Small intestine (tissue), 7 donors: ENCODE results near the gene TSHZ2. TPM values are rescaled to one million over a fixed set of nuclear protein-coding genes. Genes with fewer than 3 reads are reported as not detected.
"Not testable (repeated sequence)": the region's sequence is repeated elsewhere in the genome, so short reads cannot be mapped to it uniquely, and the experiment has no call there.

Experiments
- DNase-seq, 2 donors: peaks; one replicate each; pipeline versions ENCODE4 v3.0.0 to v3.0.0-alpha.2; 2013
- FAIRE-seq: peaks from 2 replicates; lab custom pipeline; 2012; peaks lifted over from hg19 to GRCh38; lab: Jason Lieb, UNC
- H3K27ac ChIP-seq, 3 donors: one replicate each; pipeline ENCODE4 v1.5.1; 2013; ENCODE audit warnings: low read length in 2 of 3, mild to moderate bottlenecking in 2 of 3, control low read depth in 1 of 3, inconsistent platforms in 1 of 3, low read depth in 1 of 3, moderate library complexity in 1 of 3
- H3K27me3 ChIP-seq, 3 donors: one replicate each; pipeline ENCODE4 v1.6.1; 2013; ENCODE audit warnings: low read length in 3 of 3, inconsistent platforms in 1 of 3; ENCODE audit not compliant: control insufficient read depth in 3 of 3, insufficient read depth in 3 of 3
- H3K36me3 ChIP-seq, 3 donors: one replicate each; pipeline ENCODE4 v1.6.1; 2013; ENCODE audit warnings: low read length in 3 of 3, inconsistent platforms in 1 of 3, low read depth in 1 of 3, mild to moderate bottlenecking in 1 of 3, moderate library complexity in 1 of 3; ENCODE audit not compliant: control insufficient read depth in 3 of 3, insufficient read depth in 2 of 3
- H3K4me1 ChIP-seq, 3 donors: one replicate each; pipeline ENCODE4 v1.6.1; 2013; ENCODE audit warnings: low read length in 2 of 3, inconsistent platforms in 1 of 3, low read depth in 1 of 3, mild to moderate bottlenecking in 1 of 3, moderate library complexity in 1 of 3; ENCODE audit not compliant: control insufficient read depth in 3 of 3, insufficient read depth in 2 of 3
- H3K4me3 ChIP-seq, 3 donors: one replicate each; pipeline ENCODE4 v1.5.1; 2013; ENCODE audit warnings: low read length in 3 of 3, control low read depth in 1 of 3, inconsistent platforms in 1 of 3, low read depth in 1 of 3, mild to moderate bottlenecking in 1 of 3, moderate library complexity in 1 of 3
- H3K9me3 ChIP-seq, 2 donors: one replicate each; pipeline ENCODE4 v1.6.1; 2013; ENCODE audit warnings: low read depth in 1 of 2, low read length in 1 of 2; ENCODE audit not compliant: control insufficient read depth in 2 of 2, insufficient read depth in 1 of 2
- WGBS, 3 donors: extraction: QIAGEN DNeasy Blood & Tissue Kit; methylation state at CpG; one replicate each; pipeline ENCODE4 v1.1.7; 2013; 5-methylcytosine and 5-hydroxymethylcytosine counted together
- polyA plus RNA-seq, 4 donors: library from polyadenylated mRNA; stranded (reverse) in 3 of 4; unstranded in 1 of 4; fragments of 200-250 nt in 3 of 4; fragments of 120-200 nt in 1 of 4; gene quantifications; one replicate each; pipeline versions ENCODE4 v1.2.1 to v1.2.3, GENCODE V29; 2013
- donor health status: healthy with polysubstance abuse.
- donor health status: control.
- donor health status: control.
- donor health status: Bipolar disorder and iron deficiency.
- donor health status: healthy.

TSHZ2 gene
- polyA plus RNA-seq, 4 donors, result 0.67 to 4.4 (median 2.1) TPM

DNA sequence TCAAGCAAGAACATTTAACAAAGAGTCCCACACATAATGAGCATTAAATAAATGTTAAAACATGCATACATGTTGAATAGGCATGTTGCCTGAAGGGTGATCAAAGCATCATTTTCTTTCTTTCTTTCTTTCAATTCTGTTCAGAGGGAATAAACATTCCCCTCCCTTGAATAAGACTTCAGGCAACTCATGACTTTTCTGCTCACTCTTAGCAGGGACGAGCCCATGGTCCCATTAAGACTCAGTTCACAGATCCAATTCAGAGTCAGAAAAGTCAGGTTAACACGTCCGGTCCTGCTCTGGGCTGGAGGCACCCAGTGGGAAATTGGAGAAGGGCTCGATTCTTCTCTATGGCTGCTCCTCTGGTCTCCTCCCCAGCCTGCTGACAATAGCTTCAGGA is 439.7 kb downstream of the TSHZ2 start:
- Histone ChIP-seq H3K9me3 (no peaks in the 10 kb centered on the region), H3K4me1 (no peaks in the 10 kb centered on the region), H3K36me3 (no peaks in the 10 kb centered on the region), H3K27ac (no peak overlapping the region), H3K27me3 (no peaks in the 10 kb centered on the region), H3K4me3 (no peak overlapping the region)
- WGBS, 3 donors, result 85 to 87% (median 86%) methylated on average over 4 of the region's 4 CpGs
- FAIRE-seq (no peak), DNase-seq (no peak)

DNA sequence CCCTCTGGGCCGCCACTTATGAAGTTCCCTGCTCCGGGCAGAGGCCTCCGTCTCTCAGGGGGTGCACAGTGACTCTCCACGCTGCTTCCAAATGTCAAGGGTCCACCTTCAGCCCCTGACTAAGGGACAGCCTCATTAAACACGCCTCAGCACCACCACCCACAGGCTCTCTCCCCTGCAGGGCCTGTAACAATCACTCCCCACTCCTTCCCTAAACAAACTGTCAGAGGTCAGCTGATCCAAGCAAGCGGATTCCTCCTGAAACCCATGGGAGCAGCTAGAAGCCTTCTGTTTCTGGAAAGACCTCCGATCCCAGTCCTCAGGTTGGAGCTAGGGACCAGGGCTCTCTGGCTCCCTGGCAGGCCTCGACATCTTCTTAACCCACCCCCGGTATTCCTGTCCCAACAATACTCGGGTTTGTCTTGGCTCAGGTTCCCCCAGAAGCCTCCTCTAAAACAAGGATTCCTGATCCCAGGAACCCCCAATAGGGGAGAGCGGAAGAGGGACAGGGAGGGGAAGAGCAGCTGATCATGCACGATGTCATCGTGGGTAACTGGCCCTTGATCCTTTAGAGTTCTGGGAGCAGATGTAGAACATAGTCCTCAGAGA is 440.5 kb downstream of the TSHZ2 start:
- H3K4me3 ChIP-seq, result no peak overlapping the region
- H3K27me3 ChIP-seq, result no peaks in the 10 kb centered on the region
- 68 to 72% (median 70%) methylated on average over 13 of the region's 13 CpGs for WGBS, 3 donors
- no peak for FAIRE-seq
- H3K27ac ChIP-seq, result peak overlapping the region in 1 of 3 donors; percentile 14
- no peaks in the 10 kb centered on the region for H3K4me1 ChIP-seq
- H3K36me3 ChIP-seq, result no peaks in the 10 kb centered on the region
- H3K9me3 ChIP-seq, result no peaks in the 10 kb centered on the region
- peak in 1 of 2 donors; percentile 11 for DNase-seq

DNA sequence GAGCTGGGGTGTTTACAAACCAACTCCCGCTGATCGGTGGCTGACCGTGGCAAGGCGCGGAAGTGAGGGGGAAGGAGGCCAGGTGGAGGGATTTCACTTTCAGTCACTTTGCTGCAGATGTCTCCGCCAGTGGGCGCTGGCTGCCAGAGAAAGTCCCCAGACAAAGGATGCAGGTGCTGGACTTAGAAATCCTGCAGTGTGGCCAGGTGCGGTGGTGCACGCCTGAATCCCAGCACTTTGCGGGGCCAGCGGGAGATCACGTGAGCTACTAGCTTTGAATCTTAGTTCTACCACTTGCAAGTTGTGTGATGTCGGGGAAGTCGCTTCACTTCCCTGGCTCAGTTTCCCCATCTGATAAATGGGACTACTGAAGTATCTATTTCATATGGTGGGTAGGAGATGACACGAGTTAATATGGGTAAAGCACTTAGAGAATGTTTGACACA is 441.1 kb downstream of the TSHZ2 start:
- 16 to 40% (median 29%) methylated on average over 15 of the region's 15 CpGs for WGBS, 3 donors
- FAIRE-seq (no peak), DNase-seq (peak; percentile 62 to 75)
- H3K4me3 ChIP-seq, result no peak overlapping the region
- H3K36me3 ChIP-seq, result no peaks in the 10 kb centered on the region
- H3K4me1 ChIP-seq, result no peaks in the 10 kb centered on the region
- H3K27ac ChIP-seq, result no peak overlapping the region
- H3K9me3 ChIP-seq, result no peaks in the 10 kb centered on the region
- H3K27me3 ChIP-seq, result no peaks in the 10 kb centered on the region

DNA sequence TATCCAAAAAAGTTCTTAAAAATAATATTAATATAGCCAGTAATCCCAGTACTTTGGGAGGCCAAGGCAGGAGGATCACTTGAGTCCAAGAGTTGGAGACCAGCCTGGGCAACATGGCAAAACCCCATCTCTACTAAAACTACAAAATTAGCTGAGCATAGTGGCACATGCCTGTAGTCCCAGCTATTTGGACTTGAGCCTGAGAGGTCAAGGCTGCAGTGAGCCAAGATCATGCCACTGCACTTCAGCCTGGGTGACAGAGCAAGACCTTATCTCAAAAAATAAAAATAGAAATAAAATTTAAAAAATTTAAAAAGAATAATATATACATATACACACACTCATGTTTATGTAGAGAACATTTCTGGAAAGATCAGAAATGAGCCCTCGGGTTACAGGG is 441.7 kb downstream of the TSHZ2 start:
- not testable (repeated sequence) for H3K9me3 ChIP-seq, FAIRE-seq

DNA sequence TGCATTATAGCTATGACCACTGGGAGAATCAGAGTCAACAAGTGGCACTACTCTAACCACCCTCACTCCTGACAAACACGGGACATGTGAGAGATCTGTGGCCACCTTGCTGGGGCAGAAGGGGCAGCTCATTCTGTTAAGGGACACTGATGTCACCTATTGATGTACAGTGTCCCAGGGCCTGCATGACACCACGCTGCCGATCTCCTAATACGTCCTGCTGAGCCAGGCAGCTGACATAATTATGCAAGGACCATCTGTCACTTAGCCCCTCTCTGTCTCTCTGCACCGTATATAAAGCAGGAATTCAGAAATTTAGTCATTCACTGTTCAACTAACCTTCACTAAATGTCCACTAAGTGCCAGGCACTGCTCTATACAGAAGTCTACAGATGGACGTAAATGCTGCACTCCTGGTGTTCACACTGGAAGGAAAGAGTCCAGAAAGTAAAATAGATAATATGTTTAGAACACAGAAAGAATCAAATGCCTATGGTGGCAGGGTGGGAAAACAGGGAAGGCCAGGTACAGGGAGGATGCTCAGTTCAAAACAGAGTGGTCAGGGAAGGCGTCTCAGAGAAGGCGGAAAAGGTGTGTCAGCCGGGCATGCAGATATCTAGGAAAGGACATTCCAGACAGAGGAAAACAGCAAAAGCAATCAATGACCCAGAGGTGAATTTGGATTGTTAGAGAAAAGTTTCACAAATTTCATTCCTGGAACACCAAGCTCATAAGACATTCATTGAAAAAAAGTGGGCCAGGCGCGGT is 447.7 kb downstream of the TSHZ2 start:
- no peak overlapping the region for H3K4me3 ChIP-seq
- H3K27me3 ChIP-seq, result no peaks in the 10 kb centered on the region
- H3K36me3 ChIP-seq, result no peaks in the 10 kb centered on the region
- FAIRE-seq, result no peak
- no peaks in the 10 kb centered on the region for H3K9me3 ChIP-seq
- no peaks in the 10 kb centered on the region for H3K4me1 ChIP-seq
- no peak for DNase-seq
- H3K27ac ChIP-seq, result no peak overlapping the region
- 90 to 93% (median 91%) methylated on average over 11 of the region's 11 CpGs for whole genome bisulfite sequencing, 3 donors

More for the DNA sequence above, 441.7 kb downstream of the TSHZ2 start:
- H3K27me3 ChIP-seq, H3K4me3 ChIP-seq, H3K4me1 ChIP-seq, DNase-seq, H3K36me3 ChIP-seq, H3K27ac ChIP-seq: not testable (repeated sequence)
- 91 to 93% (median 93%) methylated on average over 1 of the region's 1 CpG for WGBS, 3 donors

DNA sequence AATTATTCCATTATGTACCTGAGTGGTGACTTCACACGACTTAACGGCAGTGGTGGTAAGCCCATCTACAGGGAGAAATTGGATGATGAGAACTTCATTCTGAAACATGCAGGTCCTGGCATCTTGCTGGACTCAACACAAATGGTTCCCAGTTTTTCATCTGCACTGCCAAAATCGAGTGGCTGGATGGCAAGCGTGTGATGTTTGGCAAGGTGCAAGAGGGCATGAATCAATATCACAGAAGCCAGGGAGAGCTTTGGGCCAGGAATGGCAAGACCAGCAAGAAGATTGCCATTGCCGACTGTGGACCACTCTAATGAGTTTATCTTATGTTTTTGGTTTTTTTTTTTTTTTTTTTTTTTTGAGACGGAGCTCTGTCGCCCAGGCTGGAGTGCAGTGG is 449.2 kb downstream of the TSHZ2 start:
- 92 to 94% (median 93%) methylated on average over 5 to 7 of the region's 7 CpGs for WGBS, 3 donors
- Histone ChIP-seq H3K27ac (no peak overlapping the region), H3K36me3 (no peaks in the 10 kb centered on the region), H3K4me1 (no peaks in the 10 kb centered on the region), H3K4me3 (no peak overlapping the region), H3K27me3 (peaks cover 0 to 1% (median 0%) of the 10 kb centered on the region in 3 donors), H3K9me3 (no peaks in the 10 kb centered on the region)
- no peak for DNase-seq
- no peak for FAIRE-seq

DNA sequence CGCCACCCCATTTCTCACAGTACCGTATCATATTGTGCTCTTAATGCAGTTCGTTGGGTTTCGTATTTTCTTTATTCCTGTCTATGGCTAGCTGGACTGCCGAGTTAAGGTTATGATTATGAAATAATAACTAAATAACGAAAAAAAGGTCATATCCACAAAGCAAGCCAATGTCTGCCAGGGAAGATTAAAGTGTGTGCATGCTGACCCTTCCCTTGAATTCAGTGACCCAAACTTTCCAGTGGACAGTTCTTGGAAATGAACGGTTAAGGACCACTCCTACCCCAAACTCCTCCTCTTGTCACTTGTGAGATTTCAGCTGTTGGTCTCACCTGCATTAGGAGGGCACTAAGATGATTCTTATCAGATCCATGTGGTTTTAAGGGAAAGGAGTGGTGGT is 449.9 kb downstream of the TSHZ2 start:
- Histone ChIP-seq H3K36me3 (no peaks in the 10 kb centered on the region), H3K9me3 (no peaks in the 10 kb centered on the region), H3K4me1 (no peaks in the 10 kb centered on the region), H3K27me3 (peaks cover 0 to 1% (median 0%) of the 10 kb centered on the region in 3 donors), H3K4me3 (no peak overlapping the region), H3K27ac (no peak overlapping the region)
- WGBS, 3 donors, result 88 to 89% (median 88%) methylated on average over 7 of the region's 7 CpGs
- DNase-seq, result no peak
- no peak for FAIRE-seq

DNA sequence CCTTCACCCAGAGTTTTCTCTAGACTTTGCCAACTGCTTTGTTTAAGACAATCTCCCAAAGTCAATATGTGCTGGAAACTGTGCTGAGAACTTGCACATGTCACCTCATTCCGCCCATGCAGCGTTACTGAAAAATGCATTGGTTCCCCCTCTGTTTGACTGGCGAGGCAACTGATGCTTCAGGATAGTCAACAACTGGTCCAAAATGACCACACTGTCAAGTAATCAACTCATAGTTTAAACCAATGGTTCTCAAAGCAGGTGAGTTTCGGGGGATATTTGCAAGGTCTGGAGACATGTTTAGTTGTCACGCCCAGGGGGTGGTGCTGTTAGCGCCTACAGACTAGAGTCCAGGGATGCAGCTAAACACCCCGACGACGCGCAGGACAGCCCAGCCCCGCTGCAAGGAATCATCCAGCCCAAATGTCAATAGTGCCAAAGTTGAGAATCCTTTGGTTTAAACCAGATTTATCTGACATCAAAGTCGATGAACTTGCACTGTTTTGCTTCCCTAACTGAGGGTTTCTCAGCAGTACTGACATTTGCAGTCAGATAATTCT is 451.5 kb downstream of the TSHZ2 start:
- H3K36me3 ChIP-seq, result no peaks in the 10 kb centered on the region
- WGBS, 3 donors, result 90 to 93% (median 91%) methylated on average over 12 of the region's 12 CpGs
- no peak for FAIRE-seq
- no peak overlapping the region for H3K27ac ChIP-seq
- DNase-seq, result no peak
- no peaks in the 10 kb centered on the region for H3K4me1 ChIP-seq
- H3K9me3 ChIP-seq, result no peaks in the 10 kb centered on the region
- H3K27me3 ChIP-seq, result peaks cover 0 to 1% (median 0%) of the 10 kb centered on the region in 3 donors
- no peak overlapping the region for H3K4me3 ChIP-seq
